ENCODE results near the gene PLB1. TPM values are rescaled to one million over a fixed set of nuclear protein-coding genes. Genes with fewer than 3 reads are reported as not detected.

Gene PLB1
- total and polyA plus RNA-seq, 2 experiments from 2014 or later = 0.06 to 0.21 TPM

DNA sequence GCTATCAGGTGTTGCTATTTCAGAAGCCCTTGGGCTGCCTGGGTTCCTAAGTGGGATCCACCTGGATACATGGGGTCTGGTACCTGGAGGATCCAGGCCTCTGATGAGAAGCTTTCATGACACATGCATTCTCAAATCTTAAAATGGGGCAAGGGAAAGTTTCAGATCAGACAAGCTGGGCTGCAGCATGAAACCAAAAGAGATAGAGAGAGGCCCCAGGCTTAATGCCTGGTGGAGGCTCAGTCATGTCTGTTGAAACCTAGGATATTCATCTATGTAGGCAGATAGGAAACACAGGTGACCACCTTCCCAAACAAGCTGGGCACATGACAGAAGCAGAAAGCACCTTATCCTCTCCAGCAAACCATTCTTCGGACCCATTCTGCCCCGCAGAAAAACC lies 18.8 kb upstream of the PLB1 start (continued):
- TF ChIP-seq, protein P1, sequence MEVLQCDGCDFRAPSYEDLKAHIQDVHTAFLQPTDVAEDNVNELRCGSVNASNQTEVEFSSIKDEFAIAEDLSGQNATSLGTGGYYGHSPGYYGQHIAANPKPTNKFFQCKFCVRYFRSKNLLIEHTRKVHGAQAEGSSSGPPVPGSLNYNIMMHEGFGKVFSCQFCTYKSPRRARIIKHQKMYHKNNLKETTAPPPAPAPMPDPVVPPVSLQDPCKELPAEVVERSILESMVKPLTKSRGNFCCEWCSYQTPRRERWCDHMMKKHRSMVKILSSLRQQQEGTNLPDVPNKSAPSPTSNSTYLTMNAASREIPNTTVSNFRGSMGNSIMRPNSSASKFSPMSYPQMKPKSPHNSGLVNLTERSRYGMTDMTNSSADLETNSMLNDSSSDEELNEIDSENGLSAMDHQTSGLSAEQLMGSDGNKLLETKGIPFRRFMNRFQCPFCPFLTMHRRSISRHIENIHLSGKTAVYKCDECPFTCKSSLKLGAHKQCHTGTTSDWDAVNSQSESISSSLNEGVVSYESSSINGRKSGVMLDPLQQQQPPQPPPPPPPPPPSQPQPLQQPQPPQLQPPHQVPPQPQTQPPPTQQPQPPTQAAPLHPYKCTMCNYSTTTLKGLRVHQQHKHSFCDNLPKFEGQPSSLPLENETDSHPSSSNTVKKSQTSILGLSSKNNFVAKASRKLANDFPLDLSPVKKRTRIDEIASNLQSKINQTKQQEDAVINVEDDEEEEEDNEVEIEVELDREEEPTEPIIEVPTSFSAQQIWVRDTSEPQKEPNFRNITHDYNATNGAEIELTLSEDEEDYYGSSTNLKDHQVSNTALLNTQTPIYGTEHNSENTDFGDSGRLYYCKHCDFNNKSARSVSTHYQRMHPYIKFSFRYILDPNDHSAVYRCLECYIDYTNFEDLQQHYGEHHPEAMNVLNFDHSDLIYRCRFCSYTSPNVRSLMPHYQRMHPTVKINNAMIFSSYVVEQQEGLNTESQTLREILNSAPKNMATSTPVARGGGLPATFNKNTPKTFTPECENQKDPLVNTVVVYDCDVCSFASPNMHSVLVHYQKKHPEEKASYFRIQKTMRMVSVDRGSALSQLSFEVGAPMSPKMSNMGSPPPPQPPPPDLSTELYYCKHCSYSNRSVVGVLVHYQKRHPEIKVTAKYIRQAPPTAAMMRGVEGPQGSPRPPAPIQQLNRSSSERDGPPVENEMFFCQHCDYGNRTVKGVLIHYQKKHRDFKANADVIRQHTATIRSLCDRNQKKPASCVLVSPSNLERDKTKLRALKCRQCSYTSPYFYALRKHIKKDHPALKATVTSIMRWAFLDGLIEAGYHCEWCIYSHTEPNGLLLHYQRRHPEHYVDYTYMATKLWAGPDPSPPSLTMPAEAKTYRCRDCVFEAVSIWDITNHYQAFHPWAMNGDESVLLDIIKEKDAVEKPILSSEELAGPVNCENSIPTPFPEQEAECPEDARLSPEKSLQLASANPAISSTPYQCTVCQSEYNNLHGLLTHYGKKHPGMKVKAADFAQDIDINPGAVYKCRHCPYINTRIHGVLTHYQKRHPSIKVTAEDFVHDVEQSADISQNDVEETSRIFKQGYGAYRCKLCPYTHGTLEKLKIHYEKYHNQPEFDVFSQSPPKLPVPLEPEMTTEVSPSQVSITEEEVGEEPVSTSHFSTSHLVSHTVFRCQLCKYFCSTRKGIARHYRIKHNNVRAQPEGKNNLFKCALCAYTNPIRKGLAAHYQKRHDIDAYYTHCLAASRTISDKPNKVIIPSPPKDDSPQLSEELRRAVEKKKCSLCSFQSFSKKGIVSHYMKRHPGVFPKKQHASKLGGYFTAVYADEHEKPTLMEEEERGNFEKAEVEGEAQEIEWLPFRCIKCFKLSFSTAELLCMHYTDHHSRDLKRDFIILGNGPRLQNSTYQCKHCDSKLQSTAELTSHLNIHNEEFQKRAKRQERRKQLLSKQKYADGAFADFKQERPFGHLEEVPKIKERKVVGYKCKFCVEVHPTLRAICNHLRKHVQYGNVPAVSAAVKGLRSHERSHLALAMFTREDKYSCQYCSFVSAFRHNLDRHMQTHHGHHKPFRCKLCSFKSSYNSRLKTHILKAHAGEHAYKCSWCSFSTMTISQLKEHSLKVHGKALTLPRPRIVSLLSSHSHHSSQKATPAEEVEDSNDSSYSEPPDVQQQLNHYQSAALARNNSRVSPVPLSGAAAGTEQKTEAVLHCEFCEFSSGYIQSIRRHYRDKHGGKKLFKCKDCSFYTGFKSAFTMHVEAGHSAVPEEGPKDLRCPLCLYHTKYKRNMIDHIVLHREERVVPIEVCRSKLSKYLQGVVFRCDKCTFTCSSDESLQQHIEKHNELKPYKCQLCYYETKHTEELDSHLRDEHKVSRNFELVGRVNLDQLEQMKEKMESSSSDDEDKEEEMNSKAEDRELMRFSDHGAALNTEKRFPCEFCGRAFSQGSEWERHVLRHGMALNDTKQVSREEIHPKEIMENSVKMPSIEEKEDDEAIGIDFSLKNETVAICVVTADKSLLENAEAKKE (CRISPR knock-in tag; IDR thresholded peaks at IDR 0.05) = no peak
- TF ChIP-seq STAT1 (IDR thresholded peaks at IDR 0.05; ENCODE audit: unreplicated experiment) (no peak), CREB1 (CRISPR knock-in tag; IDR thresholded peaks at IDR 0.05; ENCODE audit: low read depth) (no peak), ZNF114 (CRISPR knock-in tag; IDR thresholded peaks at IDR 0.05) (no peak)

GRCh38 chr2:28477645-28478044 lies 18.2 kb upstream of the PLB1 start:
- Mint-ChIP-seq H3K36me3 (ENCODE audit: low read depth) (no peaks in the 10 kb centered on the region; the same call in 1 of the 3 replicates), H3K27me3 (ENCODE audit: insufficient read depth, low read depth, poor library complexity) (peaks cover 4% of the 10 kb centered on the region), H3K4me3 (no peak overlapping the region), H3K27ac (no peak overlapping the region), H3K4me1 (no peaks in the 10 kb centered on the region; the same call in 2 of the 3 replicates), H3K9me3 (peaks cover 8% of the 10 kb centered on the region; the same call in 2 of the 3 replicates)
- Histone ChIP-seq H3K4me3 (no peak overlapping the region), H3K27ac (ENCODE audit: low read depth) (no peak overlapping the region), H3K4me2 (no peak overlapping the region), H3K4me1 (ENCODE audit: insufficient read depth) (no peaks in the 10 kb centered on the region), H4K20me1 (replicated peaks; ENCODE audit: insufficient read depth) (no peaks in the 10 kb centered on the region), H3F3A (replicated peaks; ENCODE audit: low read depth) (no peaks in the 10 kb centered on the region), H2AFZ (no peak overlapping the region), H3K36me3 (ENCODE audit: insufficient read depth) (no peaks in the 10 kb centered on the region), H3K27me3 (ENCODE audit: insufficient read depth) (no peaks in the 10 kb centered on the region), H3K9me2 (ENCODE audit: insufficient read depth) (0 out of 2 replicates have a peak, but pooled peaks cover 4% of the 10 kb centered on the region), H3K79me2 (replicated peaks; ENCODE audit: insufficient read depth) (no peaks in the 10 kb centered on the region)
- no peak for ATAC-seq
- no peak for DNase-seq (ENCODE audit: low spot score)
- no peak for TF ChIP-seq EZH2phosphoT487 (IDR thresholded peaks at IDR 0.05; ENCODE audit: unreplicated experiment)
- TF ChIP-seq ETS1 (IDR thresholded peaks at IDR 0.05) = no peak
- TF ChIP-seq CTCF (conservative IDR thresholded peaks at IDR 0.05; ENCODE audit: low read depth in 2 of 2) = no peak
- no peak for TF ChIP-seq CREB1 (CRISPR knock-in tag; IDR thresholded peaks at IDR 0.05; ENCODE audit: low read depth)
- no peak for TF ChIP-seq ZNF114 (CRISPR knock-in tag; IDR thresholded peaks at IDR 0.05)
